GM18873 (cell line): ENCODE results near the gene CNN2.
A peak's percentile ranks its signal among the peaks of the same experiment; 100 is the strongest.
"Not testable (repeated sequence)": the region's sequence is repeated elsewhere in the genome, so short reads cannot be mapped to it uniquely, and the experiment has no call there.

Experiments
- ATAC-seq: cut with Tn5 transposase; IDR thresholded peaks from one replicate; pipeline ENCODE4 v1.9.1; 2021; ENCODE audit warnings: mild to moderate bottlenecking, moderate library complexity, moderate number of reproducible peaks; ENCODE audit not compliant: unreplicated experiment, low FRiP score

The CNN2 gene

DNA sequence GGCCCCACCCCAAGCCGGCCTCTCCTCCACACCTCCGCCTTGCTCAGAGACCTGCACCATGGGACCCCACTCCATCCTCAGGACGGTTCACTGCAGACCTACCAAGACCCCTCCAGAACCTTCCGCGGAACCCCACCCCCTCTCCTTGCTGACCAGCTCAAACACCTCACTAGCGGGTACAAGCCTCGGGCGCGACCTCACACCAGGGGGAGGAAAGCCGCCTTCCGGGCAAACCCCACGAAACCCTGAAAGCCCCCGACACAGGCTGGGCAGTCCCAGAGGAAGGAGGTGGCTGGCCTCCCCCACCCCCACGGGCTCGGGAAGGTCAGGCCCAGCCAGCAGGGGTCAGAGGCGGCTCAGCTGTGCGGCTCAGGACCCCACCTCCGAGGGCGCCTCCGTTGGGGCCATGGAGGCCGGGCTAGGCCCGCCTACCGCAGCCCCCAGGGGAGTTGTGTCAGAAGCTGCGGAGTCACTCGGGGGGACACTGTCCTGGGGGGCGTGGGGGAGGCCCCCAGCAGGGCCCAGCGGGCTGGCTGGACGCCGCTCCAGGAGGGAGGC is 16.3 kb upstream of the CNN2 start:
- ATAC-seq, result no peak

DNA sequence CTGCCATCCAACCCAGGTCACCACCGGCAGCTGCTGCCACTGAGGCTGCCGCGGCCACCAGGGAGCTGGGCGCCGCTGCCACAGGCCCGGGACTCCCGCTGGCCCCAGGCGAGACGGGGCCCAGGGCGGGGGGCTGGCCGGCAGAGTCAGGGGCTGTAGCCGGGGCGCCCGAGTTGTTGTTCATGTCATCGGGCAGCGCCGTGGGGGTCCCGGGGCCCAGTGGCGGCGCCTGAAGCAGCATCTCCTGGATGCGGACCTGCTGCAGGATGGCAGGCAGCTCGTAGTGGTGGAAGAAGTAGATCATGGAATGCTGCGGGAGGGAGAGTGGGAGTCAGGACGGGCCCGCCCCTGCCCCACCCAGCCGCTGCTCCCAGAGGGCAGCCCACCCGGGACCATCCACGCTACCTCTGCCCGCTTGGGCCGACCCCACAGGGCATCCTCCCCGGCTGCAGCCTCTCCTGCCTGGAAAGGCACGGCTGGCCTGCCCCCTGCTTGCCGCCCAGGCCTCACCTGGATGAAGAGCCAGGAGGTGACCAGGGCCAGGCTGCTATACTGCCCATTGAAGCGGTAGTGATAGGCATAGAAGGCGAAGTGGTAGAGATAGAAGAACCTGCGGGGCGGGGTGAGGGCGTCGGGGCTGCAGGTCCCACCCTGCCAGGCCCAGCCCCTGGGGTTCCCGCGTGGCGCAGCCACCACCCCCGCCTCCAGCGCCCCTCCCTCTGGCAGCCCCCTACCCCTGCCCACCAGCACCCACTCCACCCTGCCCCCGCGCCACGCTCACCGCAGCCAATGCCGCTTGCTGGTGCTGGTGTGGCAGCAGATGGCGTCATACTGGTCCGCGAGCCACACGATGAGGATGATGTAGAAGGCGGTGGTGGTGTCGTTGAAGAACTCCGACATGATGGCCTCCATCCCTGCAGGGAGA is 15.6 kb upstream of the CNN2 start:
- ATAC-seq, result no peak

DNA sequence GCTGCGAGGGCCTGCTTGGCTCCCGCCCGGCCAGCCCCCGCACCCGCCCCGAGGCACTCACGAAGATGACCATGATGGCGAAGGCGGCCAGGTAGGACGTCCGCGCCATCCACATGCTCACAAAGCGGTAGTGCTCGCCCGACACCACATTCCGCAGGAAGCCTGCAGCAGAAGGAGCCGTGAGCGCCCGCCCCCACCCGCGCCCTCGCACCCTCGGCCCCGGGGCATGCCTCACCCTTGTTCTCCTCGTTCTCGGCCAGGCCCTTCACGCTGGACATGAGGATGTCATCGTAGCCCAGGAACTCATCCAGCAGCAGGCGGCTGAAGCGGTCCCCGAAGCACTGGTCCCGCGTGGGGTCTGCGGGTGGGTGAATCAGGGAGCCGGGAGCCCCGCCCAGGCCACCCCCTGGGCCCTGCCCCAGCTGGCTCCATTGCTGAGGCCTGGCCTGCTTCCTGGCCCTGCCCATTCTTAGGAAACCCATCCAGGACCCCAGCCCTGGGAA is 14.5 kb upstream of the CNN2 start:
- no peak for ATAC-seq

DNA sequence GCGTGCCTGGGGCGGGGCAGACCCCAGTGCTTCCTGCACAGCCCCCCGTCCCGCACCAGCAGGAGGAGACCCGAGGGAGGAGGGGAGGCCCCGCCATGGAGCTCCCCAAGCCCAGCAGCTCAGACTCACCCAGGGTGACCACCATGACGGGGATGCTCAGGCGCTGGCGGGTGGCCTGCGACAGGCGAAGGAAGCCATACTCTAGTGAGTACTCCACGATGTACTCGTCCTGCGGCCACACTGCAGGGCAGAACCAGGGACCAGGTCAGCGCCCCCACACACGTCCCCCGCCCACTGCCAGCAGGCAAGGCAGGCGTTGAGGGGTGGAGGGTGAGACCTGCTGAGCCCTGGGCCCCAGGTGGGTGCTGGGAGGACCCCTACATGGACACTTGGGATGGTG is 14.1 kb upstream of the CNN2 start:
- no peak for ATAC-seq

DNA sequence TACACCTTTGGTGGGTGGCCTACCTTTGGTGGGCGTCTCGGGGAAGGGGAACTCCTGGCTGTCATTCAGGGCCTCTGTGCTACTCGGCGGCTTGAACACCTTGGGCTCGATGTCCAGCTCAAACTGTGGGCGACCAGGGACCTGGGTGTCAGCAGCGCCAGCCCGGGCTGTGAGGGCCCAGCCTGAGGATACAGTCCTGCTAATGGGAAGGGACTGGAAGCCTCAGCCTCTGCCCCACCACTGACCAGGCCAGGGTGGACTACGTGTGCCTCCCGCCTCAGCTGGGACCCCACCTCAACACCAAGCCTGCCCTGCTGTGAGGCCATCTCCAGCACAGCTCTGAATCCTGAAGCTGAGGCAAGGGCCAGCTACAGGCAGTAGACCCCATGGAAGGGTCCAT is 13.2 kb upstream of the CNN2 start:
- ATAC-seq, result no peak

DNA sequence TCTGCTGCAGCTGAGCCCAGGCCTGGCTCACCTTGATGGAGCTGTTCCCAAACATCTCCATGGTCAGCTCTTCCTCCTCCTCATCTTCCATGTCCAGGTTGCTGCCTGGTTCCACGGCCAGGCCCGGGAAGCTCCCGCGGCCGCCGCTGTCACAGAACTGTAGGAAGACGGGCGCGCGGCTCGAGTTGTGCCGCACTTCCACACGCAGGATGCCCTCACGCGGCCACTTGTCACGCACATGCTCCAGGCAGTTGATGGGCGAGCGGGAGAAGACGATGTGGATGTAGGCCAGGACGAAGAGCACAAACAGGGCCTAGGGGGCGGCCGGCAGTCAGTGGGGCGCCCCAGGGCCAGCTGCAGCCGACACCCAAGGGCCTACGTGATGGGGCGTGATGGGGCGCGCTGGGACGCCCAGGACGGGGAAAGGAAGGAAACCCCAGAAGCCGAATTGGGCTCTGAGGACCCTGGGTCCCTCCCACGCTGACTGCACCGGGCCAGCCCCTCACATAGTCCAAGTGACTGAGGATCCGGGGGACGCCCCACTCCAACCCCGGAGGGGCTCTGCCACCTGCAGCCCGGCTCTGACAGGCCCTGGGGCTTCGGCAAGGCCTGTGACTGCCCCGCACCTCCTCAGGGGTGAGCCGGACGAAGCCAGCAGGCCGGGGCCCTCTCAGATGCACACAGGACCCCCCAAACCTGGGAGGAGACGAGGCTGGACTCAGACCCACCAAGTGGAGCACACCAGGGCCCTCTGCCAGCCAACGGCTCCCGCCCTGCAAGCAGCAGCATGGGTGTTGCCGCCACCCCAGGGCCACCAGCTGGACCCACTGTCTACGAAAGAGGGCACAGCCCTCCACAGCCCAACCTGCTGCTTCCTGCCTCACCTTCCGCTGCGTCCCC is 12.0 kb upstream of the CNN2 start:
- no peak for ATAC-seq

DNA sequence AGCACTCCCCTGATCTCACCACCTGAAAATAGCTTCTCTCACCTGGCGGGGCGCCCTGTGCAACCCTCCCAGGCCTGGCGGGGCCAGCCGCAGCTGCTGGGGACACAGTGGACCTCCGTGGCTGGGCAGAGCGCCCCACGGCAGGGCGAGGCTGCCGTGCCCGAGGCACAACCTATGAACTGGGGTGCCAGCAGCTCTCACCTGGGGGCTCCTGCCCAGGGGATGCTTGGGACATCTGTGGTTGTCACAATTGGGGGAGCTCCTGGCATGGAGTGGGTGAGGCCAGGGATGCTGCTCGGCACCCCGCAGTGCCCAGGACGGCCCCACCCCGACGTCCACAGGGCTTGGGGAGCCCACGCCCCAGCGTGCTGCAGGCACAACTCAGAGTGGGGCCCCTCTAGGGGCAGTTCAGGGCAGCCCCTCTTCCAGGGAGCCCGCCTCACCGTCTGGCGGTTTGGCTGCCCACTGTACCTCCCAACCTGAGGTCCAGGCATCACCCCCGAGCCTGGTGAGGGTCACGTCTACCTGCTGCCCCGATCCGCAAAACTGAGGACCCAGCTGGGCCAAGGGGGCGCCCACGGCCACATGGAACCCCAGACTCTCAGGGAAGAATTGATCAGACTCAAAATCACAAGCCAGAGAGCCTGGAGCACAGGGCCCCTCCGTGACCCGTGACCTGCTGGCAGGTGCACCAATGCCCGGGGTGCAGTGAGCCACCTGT is 11.2 kb upstream of the CNN2 start:
- ATAC-seq, result no peak

DNA sequence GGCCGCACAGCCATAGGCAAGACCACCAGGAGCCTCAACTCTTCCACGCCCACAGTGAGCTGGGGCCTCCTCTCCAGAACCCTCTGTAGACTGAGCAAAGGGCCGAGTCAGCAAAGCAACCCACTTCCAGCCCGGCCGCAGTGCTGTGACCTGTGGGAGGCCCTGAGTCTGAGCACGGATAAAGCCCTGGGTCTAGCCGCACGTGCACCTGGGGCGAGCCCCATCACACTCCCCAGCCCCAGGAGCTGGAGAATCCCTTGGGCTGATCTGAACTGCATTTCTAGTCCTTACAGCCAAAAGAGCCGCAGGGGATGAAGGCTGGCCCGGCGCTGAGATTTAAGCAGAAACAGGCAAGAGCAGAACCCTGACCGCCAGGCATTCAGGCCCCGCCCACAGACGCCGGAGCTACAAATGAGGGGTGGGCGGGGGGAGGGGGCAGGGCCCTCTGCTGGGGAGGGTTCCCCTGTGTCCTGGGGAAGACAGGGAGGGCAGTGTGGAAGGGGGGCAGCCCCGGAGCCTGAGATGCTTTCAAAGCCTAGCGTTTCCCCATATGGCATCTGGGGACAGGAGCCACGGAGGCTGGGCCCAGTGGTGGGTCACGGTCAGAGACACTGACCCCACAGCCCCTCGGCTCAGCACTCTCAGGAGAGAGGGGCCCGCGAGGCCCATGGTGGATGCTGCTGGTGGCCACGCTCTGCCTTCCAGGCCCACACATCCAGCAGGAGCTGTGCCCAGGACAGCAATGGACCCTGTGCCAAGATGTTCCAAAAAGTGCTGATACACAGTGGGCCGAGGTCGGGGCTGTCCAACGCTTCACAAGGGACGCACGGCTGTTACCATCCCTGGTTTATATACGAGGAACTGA is 10.4 kb upstream of the CNN2 start:
- no peak for ATAC-seq

DNA sequence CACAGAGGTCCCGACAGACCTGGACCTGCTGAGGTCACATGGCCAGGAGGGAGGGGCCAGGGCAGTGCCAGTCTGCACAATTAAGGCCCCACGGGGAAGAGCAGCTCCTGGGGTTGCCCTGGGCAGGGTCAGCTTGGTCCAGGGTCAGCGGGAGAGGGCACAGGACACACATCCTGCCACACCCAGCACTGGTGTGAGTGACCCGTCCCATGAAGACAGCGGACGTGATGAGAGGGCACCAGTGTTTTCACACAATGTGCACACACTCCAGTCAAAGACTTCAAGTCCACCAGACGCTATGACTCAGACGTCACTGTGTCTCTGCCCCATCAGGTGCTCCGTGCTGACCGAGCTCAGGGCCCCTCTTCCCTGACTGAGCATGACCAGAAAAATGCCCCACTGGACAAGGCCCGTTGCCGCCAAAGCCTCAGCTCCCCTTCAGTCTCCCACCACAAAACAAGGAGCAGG is 9.7 kb upstream of the CNN2 start:
- ATAC-seq, result no peak

DNA sequence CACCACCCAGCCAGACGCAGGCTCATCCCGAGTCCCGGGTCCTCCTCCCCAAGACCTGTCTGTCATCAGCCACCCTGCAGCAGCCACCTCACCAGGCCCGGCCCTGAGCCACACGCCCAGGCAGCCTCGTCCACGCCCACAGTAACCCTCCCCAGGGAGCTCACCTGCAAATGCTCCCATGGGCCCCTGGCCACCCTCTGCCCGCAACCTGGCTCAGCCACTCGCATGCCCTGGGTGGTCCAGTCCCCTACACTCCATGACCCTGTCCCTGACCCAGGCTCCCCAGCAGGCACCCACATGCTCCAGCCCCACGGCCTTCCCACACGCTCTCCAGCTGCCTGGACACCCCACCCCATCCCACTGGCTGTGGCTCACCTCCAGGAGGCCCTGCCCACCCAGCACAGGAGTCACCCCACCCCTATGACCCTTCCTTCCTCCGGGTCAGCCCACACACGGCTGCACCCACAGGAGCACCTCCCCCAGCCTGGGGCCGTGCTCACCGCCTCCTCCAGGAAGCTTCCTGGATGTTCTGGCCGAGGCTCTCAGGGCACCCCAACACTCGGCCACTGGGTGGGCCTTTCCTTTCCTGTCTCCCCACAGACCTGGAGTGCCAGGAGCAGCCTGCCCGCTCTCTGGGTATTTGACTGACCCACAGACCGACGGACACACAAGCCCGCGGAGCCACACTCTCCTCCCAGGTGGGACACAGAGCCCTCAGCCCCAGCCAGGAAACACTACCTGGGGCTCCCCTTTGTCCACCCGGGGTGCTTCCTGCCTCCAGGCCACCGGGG is 9.1 kb upstream of the CNN2 start:
- no peak for ATAC-seq

DNA sequence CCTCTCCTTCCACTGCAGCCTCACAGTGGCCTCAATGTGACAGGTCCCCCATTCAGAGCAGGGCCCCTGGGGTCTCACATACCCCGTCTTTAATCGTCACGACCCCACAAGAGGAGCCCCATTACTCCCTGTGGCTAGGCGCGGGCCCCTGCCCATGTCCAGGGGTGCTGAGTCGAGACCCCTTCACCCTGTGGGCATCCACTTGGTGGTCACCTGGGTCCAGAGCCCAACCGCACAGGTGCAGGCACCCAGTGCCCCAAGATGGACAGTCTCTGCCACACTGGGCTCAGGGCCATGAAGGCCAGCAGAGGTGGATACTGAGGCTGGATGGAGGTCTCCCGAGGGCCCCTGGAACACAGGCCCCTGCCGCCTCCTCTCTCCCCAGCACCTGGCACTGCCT is 8.5 kb upstream of the CNN2 start:
- ATAC-seq, result no peak

DNA sequence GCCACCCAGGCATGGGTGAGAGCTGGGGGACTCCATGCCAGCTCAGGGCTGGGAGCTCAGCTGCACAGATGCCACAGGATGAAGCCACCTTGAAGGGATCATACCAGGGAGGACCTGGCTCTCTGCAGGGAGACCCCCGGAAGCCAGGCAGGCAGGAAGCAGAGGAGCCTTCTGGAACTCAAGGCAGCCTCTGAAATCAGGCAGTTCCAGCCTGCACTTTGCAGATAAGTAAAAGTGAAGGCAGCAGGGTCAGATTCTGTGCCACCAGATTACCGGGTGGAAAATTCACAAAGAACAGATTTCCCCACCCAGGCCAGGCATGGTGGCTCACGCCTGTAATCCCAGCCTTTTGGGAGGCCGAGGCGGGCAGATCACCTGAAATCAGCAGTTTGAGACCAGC is 8.0 kb upstream of the CNN2 start:
- ATAC-seq, result no peak

DNA sequence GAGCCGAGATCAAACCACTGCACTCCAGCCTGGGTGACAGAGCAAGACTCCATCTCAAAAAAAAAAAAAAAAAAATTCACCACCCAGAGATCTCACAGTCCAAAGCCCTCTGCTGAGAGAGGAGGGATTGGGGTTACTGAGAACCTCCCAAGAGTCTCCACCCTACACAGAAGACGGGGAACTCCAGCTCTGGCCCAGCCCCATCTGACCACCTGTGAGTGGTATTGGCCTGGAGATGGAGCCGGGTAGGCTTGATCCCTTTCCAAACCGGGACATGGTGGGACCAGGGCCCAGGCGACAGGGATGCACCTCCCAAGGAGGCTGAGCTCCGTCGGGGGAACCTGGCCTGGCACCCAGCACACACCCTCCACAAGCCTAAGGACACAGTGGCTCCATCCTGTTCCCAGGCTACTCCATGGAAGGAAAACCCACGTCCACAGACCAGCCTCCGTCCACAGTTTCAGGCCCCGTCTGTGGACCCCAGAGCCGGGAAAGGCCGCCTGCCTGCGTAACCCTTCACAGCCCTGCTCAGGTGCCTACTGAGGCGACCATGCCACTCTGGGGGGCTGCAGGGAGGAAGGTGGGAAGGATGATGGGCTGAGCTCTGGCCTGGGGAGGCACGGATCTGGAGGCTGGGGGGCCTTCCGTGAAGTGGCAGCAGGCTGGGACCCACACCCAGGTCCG is 7.3 kb upstream of the CNN2 start:
- no peak for ATAC-seq

DNA sequence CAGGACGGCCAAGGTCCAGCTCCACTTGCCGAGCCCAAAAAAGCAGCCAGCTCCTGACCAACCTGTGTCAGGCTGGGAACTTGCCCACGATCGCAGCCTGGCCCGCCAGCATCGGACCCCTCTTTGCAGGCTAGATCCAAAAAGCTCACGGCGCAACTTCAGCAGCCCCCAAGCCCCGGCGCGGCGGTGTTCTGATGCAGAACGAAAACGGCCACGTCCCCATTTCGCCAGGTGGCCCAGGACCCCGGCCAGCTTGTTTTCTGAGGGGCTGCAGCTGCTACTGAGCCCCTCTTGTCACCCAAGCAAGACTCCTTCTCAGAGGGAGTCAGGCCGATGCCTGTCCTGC is 6.8 kb upstream of the CNN2 start:
- ATAC-seq, result no peak

DNA sequence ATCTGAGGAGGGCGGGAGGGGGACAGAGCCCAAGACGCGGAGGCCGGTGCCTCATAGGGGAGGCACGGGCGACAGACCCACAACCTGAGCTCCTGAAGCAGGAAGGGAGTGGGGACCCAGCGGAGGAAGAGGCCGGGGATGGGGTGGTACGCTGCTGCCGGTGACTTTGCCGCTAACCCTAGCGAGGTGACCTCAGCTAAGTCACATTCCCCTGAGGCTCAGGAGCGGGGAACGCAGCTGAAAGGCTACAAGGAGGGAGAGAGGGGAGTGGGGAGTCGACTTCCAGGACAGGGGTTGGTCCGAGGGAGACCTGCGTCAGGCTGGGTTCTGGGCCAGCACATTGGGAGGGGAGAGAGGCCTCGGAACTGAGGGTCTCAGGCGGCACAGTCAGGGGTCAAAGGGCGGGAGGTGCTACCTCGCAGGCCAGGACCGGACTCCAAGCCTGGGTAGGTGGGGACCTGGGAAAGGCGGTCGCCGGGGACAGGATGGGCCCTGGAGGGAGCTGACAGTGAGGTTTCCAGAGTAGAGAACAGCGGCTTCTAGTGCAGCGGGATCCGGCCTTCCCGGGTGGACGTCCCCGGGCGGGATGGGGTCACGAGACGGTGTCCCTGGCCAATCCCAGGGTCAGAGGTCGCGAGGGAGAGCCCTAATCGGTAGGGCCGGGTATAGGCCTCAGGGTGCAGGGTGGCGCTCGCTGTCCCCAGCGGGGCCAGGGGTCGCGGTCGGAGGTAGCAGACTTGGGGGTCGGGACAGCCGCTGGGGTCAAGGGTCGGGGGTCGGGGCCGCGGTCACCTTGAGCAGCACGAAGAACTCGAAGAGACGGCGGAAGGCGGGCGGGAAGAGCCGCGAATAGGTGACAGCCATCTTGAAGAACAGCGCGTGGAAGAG is 6.2 kb upstream of the CNN2 start:
- no peak for ATAC-seq

DNA sequence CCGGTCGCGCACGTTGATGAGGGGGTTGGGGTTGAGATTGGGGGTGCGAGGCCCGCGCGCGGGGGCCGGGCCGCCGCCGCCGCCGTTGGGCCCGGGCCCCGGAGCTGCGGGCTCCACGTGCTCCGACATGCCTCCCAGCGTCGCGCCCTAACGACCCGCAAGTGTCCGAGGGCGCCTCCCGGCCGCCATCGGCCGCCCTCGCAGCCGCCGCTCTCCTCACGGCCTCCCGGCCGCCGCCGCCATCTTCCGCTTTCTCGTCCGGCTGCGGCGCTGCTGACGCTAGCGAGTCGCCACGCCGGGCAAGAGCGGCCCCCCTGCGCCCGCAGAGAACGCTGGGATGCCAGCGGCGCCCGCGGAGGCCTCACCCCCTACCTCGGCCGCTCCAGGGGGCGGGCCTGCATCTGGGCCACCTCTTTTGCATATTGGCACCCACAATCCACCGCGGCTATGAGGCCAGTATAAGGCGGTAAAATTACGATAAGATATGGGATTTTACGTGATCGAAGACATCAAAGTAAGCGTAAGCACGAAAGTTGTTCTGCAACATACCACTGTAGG is 5.5 kb upstream of the CNN2 start, which contains the start of gene TMEM259:
Gene TMEM259 (minus strand): TSS at position 256 of the 558 bp plus-strand sequence. CDS start 127 bp downstream, at position 129.
- peak; percentile 66 for ATAC-seq

DNA sequence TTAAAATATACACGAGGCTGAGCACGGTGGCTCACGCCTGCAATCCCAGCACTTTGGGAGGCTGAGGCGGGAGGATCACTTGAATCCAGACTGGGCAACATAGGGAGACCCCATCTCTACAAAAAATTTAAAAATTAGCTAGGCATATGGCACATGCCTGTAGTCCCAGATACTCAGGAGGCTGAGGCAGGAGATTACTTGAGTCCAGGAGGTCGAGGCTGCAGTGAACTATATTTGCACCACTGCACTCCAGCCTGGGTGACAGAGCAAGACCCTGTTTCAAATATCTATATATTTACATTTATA is 2.6 kb upstream of the CNN2 start:
- ATAC-seq, result not testable (repeated sequence)
